Sigmoid colon (tissue), 4 donors: ENCODE measurements around the gene RAX2.

ENCODE experiments used
- EP300 ChIP-seq, 4 donors: sonication (generic); formaldehyde crosslinking; IDR thresholded peaks; one replicate each; pipeline ENCODE4 v1.6.1; 2017; ENCODE audit warnings: antibody characterized with exemption in 4 of 4
- POLR2A ChIP-seq, 2 donors: fragments of 450-650 bp; IDR thresholded peaks; one replicate each; pipeline ENCODE4 v1.6.1; 2016; ENCODE audit warnings: antibody characterized with exemption in 2 of 2, mild to moderate bottlenecking in 2 of 2, moderate library complexity in 2 of 2
- POLR2AphosphoS5 ChIP-seq, 4 donors: sonication (generic); formaldehyde crosslinking; IDR thresholded peaks; one replicate each; pipeline ENCODE4 v1.6.1; 2017; ENCODE audit warnings: antibody characterized with exemption in 4 of 4
- TF ChIP-seq, protein P1 (sequence below), 4 experiments: fragments of 450-650 bp in 3 of 4; fragments of 200-600 bp in 1 of 4; IDR thresholded peaks; one replicate each; pipeline ENCODE4 v1.5.1; 2016 to 2019; ENCODE audit warnings: antibody characterized with exemption in 4 of 4, mild to moderate bottlenecking in 3 of 4, moderate library complexity in 2 of 4

DNA sequence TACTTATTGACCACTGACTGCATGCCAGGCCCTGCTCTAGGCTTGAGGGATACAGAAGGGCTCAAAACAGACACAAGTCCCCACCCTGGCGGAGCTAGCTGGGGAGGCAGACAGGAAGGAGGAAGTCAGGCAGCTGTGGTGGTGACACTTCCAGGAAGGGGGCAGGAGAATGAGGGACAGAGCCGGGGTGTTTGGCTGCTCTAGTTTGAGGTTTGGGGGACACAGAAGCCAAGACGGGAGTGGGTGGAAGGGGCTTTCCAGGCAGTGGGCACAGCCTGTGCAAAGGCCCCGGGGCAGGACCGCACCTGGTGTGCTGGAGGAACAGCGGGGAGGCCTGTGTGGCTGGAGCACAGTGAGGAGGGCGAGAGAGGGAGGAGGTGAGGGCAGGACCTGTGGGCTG, 5.5 kb downstream of the RAX2 start:
- TF ChIP-seq, protein P1, sequence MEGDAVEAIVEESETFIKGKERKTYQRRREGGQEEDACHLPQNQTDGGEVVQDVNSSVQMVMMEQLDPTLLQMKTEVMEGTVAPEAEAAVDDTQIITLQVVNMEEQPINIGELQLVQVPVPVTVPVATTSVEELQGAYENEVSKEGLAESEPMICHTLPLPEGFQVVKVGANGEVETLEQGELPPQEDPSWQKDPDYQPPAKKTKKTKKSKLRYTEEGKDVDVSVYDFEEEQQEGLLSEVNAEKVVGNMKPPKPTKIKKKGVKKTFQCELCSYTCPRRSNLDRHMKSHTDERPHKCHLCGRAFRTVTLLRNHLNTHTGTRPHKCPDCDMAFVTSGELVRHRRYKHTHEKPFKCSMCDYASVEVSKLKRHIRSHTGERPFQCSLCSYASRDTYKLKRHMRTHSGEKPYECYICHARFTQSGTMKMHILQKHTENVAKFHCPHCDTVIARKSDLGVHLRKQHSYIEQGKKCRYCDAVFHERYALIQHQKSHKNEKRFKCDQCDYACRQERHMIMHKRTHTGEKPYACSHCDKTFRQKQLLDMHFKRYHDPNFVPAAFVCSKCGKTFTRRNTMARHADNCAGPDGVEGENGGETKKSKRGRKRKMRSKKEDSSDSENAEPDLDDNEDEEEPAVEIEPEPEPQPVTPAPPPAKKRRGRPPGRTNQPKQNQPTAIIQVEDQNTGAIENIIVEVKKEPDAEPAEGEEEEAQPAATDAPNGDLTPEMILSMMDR (IDR thresholded peaks at IDR 0.05) = no peak
- TF ChIP-seq POLR2A (IDR thresholded peaks at IDR 0.05) (no peak), POLR2AphosphoS5 (IDR thresholded peaks at IDR 0.05) (no peak), EP300 (IDR thresholded peaks at IDR 0.05) (no peak)
